CD14-positive monocyte (primary cell): ENCODE data around the gene ARMC10. TPM values are rescaled to one million over a fixed set of nuclear protein-coding genes. Genes with fewer than 3 reads are reported as not detected.

ENCODE experiments used
- DNase-seq, 3 donors: peaks; one replicate each; pipeline ENCODE4 v3.0.0-alpha.2; 2011 to 2022
- H2AFZ ChIP-seq: 2 replicates; pipeline ENCODE4 v1.6.0; 2012; ENCODE audit warnings: mild to moderate bottlenecking, low read depth, low read length, inconsistent platforms; ENCODE audit not compliant: insufficient read depth, poor library complexity, severe bottlenecking
- H3K27ac ChIP-seq, 2 donors: 1 replicate in 1 of 2; 2 replicates in 1 of 2; pipeline ENCODE4 v1.5.1; 2012 to 2013; ENCODE audit warnings: low read length in 2 of 2, control low read depth in 1 of 2, inconsistent platforms in 1 of 2, low read depth in 1 of 2, mild to moderate bottlenecking in 1 of 2
- H3K27me3 ChIP-seq, 2 donors: one replicate each; pipeline versions ENCODE4 v1.6.0 to v1.6.1; 2011 to 2013; ENCODE audit warnings: low read length in 2 of 2; ENCODE audit not compliant: control insufficient read depth in 2 of 2, insufficient read depth in 2 of 2
- H3K36me3 ChIP-seq, 2 donors: replicated peaks in 1 of 2; 1 replicate in 1 of 2; 2 replicates in 1 of 2; pipeline versions ENCODE4 v1.5.1 to v1.6.1; 2012 to 2013; ENCODE audit warnings: low read length in 2 of 2, control low read depth in 1 of 2, inconsistent platforms in 1 of 2, mild to moderate bottlenecking in 1 of 2; ENCODE audit not compliant: insufficient read depth in 2 of 2, control insufficient read depth in 1 of 2
- H3K4me1 ChIP-seq, 2 donors: 1 replicate in 1 of 2; 2 replicates in 1 of 2; pipeline versions ENCODE4 v1.5.1 to v1.6.1; 2012 to 2013; ENCODE audit warnings: low read length in 2 of 2, control low read depth in 1 of 2, inconsistent platforms in 1 of 2, mild to moderate bottlenecking in 1 of 2, moderate library complexity in 1 of 2; ENCODE audit not compliant: insufficient read depth in 2 of 2, control insufficient read depth in 1 of 2
- H3K4me2 ChIP-seq: replicated peaks from 2 replicates; pipeline ENCODE3; 2012; ENCODE audit warnings: low read length, moderate library complexity, mild to moderate bottlenecking; ENCODE audit not compliant: poor library complexity, severe bottlenecking; ENCODE audit errors: extremely low read depth
- H3K4me3 ChIP-seq, 3 experiments: fragments of 200-600 bp in 1 of 3; sonication (generic) in 1 of 3; replicated peaks in 1 of 3; 1 replicate in 2 of 3; 2 replicates in 1 of 3; pipeline ENCODE4 v1.5.1; 2011 to 2013; ENCODE audit warnings: low read length in 3 of 3, mild to moderate bottlenecking in 3 of 3, control low read depth in 2 of 3, low read depth in 2 of 3, inconsistent platforms in 1 of 3, moderate library complexity in 1 of 3
- H3K79me2 ChIP-seq: 2 replicates; pipeline ENCODE4 v1.6.0; 2012; ENCODE audit warnings: mild to moderate bottlenecking, control low read depth, inconsistent platforms, low read length, moderate library complexity; ENCODE audit not compliant: insufficient read depth
- H3K9ac ChIP-seq: 2 replicates; pipeline ENCODE4 v1.6.0; 2017; ENCODE audit warnings: low read length, mild to moderate bottlenecking; ENCODE audit not compliant: insufficient read depth, poor library complexity, severe bottlenecking
- H3K9me3 ChIP-seq, 2 donors: replicated peaks in 1 of 2; 1 replicate in 1 of 2; 2 replicates in 1 of 2; pipeline versions ENCODE4 v1.5.1 to v1.6.1; 2012 to 2013; ENCODE audit warnings: low read length in 2 of 2, control low read depth in 1 of 2; ENCODE audit not compliant: control insufficient read depth in 1 of 2, insufficient read depth in 1 of 2
- H4K20me1 ChIP-seq: 2 replicates; pipeline ENCODE4 v1.6.0; 2012; ENCODE audit warnings: mild to moderate bottlenecking, low read length, control low read depth, moderate library complexity; ENCODE audit not compliant: insufficient read depth
- H3K27ac Mint-ChIP-seq, 7 donors: one replicate each; pipeline ENCODE4 v1.8.0; 2020; ENCODE audit warnings: mild to moderate bottlenecking in 7 of 7, mixed read lengths in 7 of 7, moderate library complexity in 6 of 7, inconsistent platforms in 2 of 7
- H3K27me3 Mint-ChIP-seq, 3 donors: one replicate each; pipeline ENCODE4 v1.8.0; 2021 to 2022; ENCODE audit warnings: low read depth in 3 of 3, mild to moderate bottlenecking in 3 of 3, mixed read lengths in 3 of 3, moderate library complexity in 3 of 3, inconsistent platforms in 1 of 3
- H3K36me3 Mint-ChIP-seq, 2 donors: one replicate each; pipeline ENCODE4 v1.8.0; 2020; ENCODE audit warnings: mixed read lengths in 2 of 2, inconsistent platforms in 1 of 2, mild to moderate bottlenecking in 1 of 2
- H3K4me1 Mint-ChIP-seq: one replicate; pipeline ENCODE4 v1.8.0; 2020; ENCODE audit warnings: mild to moderate bottlenecking, mixed read lengths
- H3K4me3 Mint-ChIP-seq, 2 donors: one replicate each; pipeline ENCODE4 v1.8.0; 2020; ENCODE audit warnings: mild to moderate bottlenecking in 2 of 2, mixed read lengths in 2 of 2, moderate library complexity in 1 of 2
- H3K9me3 Mint-ChIP-seq, 7 donors: one replicate each; pipeline ENCODE4 v1.8.0; 2020 to 2022; ENCODE audit warnings: mixed read lengths in 7 of 7, mild to moderate bottlenecking in 6 of 7, moderate library complexity in 6 of 7, inconsistent platforms in 2 of 7
- WGBS: methylation state at CpG from one replicate; pipeline ENCODE4 v1.1.5; 2013; ENCODE audit warnings: missing lambda C conversion rate; ENCODE audit not compliant: insufficient coverage; 5-methylcytosine and 5-hydroxymethylcytosine counted together
- intact Hi-C, 2 donors: fragments of 100-400 bp; cut with micrococcal nuclease; formaldehyde crosslinking; loops; one replicate each; pipeline versions ENCODE4 v1.15.0 to v1.15.1; 2023
- polyA plus RNA-seq, 3 donors: library from polyadenylated mRNA; depleted of rRNA in 1 of 3; unstranded in 2 of 3; stranded (reverse) in 1 of 3; fragments of 300-500 nt in 2 of 3; fragments of >200 nt in 1 of 3; fragmentation: Illumina TruSeq in 2 of 3; gene quantifications; 1 replicate in 2 of 3; 2 replicates in 1 of 3; pipeline ENCODE4 v1.2.3, GENCODE V29; 2012 to 2021
- TF ChIP-seq, protein P1 (sequence below): fragments of 200-600 bp; IDR thresholded peaks from one replicate; pipeline ENCODE4 v1.8.0; 2022; ENCODE audit warnings: antibody characterized with exemption, mild to moderate bottlenecking

Gene ARMC10
- polyA plus RNA-seq, 3 donors, result 15.4 to 60.1 (median 55.1) TPM

DNA sequence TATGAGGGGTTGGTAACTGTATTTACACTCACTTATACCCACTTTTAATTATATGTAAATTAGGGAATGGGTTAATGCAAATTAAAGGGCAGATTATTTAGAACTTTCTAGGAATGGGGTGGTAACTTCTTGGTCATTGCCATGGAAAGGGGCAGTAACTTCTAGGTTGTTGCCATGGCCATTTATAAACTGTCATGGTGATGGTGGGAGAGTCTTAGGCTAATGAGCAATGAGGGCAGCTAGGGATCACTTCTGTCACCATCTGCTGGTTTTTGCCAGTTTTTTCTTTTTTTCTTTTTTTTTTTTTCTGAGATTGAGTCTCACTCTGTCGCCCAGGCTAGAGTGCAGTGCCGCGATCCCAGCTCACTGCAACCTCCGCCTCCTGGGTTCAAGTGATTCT, 40.8 kb downstream of the ARMC10 start:
- no peak overlapping the region for H3K9ac ChIP-seq
- no peak overlapping the region for H2AFZ ChIP-seq
- TF ChIP-seq, protein P1, sequence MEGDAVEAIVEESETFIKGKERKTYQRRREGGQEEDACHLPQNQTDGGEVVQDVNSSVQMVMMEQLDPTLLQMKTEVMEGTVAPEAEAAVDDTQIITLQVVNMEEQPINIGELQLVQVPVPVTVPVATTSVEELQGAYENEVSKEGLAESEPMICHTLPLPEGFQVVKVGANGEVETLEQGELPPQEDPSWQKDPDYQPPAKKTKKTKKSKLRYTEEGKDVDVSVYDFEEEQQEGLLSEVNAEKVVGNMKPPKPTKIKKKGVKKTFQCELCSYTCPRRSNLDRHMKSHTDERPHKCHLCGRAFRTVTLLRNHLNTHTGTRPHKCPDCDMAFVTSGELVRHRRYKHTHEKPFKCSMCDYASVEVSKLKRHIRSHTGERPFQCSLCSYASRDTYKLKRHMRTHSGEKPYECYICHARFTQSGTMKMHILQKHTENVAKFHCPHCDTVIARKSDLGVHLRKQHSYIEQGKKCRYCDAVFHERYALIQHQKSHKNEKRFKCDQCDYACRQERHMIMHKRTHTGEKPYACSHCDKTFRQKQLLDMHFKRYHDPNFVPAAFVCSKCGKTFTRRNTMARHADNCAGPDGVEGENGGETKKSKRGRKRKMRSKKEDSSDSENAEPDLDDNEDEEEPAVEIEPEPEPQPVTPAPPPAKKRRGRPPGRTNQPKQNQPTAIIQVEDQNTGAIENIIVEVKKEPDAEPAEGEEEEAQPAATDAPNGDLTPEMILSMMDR, result no peak
- H4K20me1 ChIP-seq, result no peaks in the 10 kb centered on the region
- no peak overlapping the region for H3K27ac ChIP-seq
- DNase-seq, result no peak
- no peaks in the 10 kb centered on the region for H3K4me1 ChIP-seq
- H3K4me3 ChIP-seq, result no peak overlapping the region
- Mint-ChIP-seq H3K27ac (no peak overlapping the region), H3K9me3 (peaks cover 0 to 8% (median 2%) of the 10 kb centered on the region in 7 donors), H3K4me3 (no peak overlapping the region), H3K27me3 (no peaks in the 10 kb centered on the region), H3K4me1 (no peaks in the 10 kb centered on the region), H3K36me3 (peaks cover 36 to 42% of the 10 kb centered on the region in 2 donors)
- H3K27me3 ChIP-seq, result no peaks in the 10 kb centered on the region
- intact Hi-C loops, result no loop called here
- no peaks in the 10 kb centered on the region for H3K9me3 ChIP-seq
- H3K79me2 ChIP-seq, result no peaks in the 10 kb centered on the region
- H3K4me2 ChIP-seq, result no peak overlapping the region
- peaks cover 16 to 49% of the 10 kb centered on the region in 2 donors for H3K36me3 ChIP-seq
- 100% methylated on average over 4 of the region's 4 CpGs for WGBS

GRCh38 chr7:103116511-103116910, 41.6 kb downstream of the ARMC10 start:
- intact Hi-C loops, result no loop called here
- Histone ChIP-seq H3K36me3 (peaks cover 23 to 57% of the 10 kb centered on the region in 2 donors), H3K4me2 (no peak overlapping the region), H3K9me3 (no peaks in the 10 kb centered on the region), H3K27me3 (no peaks in the 10 kb centered on the region), H3K9ac (no peak overlapping the region), H3K4me1 (no peaks in the 10 kb centered on the region), H3K4me3 (no peak overlapping the region), H3K27ac (no peak overlapping the region), H2AFZ (no peak overlapping the region), H3K79me2 (no peaks in the 10 kb centered on the region), H4K20me1 (no peaks in the 10 kb centered on the region)
- H3K27ac Mint-ChIP-seq, result no peak overlapping the region
- no peaks in the 10 kb centered on the region for H3K4me1 Mint-ChIP-seq
- TF ChIP-seq, protein P1, result no peak
- 100% methylated on average over 1 of the region's 1 CpG for WGBS
- DNase-seq, result no peak
- peaks cover 38 to 46% of the 10 kb centered on the region in 2 donors for H3K36me3 Mint-ChIP-seq
- H3K27me3 Mint-ChIP-seq, result no peaks in the 10 kb centered on the region
- peaks cover 0 to 5% (median 0%) of the 10 kb centered on the region in 7 donors for H3K9me3 Mint-ChIP-seq
- H3K4me3 Mint-ChIP-seq, result no peak overlapping the region
